Endothelial cell of umbilical vein (primary cell): Measurements from ENCODE around the gene SMIM38.

Source experiments
- CTCF ChIP-seq, 2 donors: IDR thresholded peaks; 1 replicate in 1 of 2; 2 replicates in 1 of 2; pipeline ENCODE4 v1.5.1; 2011; ENCODE audit warnings: low read length in 2 of 2, mild to moderate bottlenecking in 2 of 2, moderate library complexity in 2 of 2, control low read depth in 1 of 2, inconsistent platforms in 1 of 2, low read depth in 1 of 2; ENCODE audit not compliant: insufficient read depth in 1 of 2; ENCODE audit errors: extremely low read depth in 1 of 2
- EZH2 ChIP-seq: IDR thresholded peaks from 2 replicates; pipeline ENCODE4 v1.6.1; 2012; ENCODE audit warnings: borderline replicate concordance, low read depth, mild to moderate bottlenecking, moderate library complexity, low read length, inconsistent platforms; ENCODE audit not compliant: severe bottlenecking
- POLR2A ChIP-seq: IDR thresholded peaks from 2 replicates; pipeline ENCODE4 v1.6.1; 2012; ENCODE audit warnings: low read depth, mild to moderate bottlenecking, control low read depth, low read length
- POLR2AphosphoS5 ChIP-seq: IDR thresholded peaks from 2 replicates; pipeline ENCODE4 v1.6.1; 2012; ENCODE audit warnings: low read depth, mild to moderate bottlenecking, control low read depth, low read length, moderate library complexity; ENCODE audit not compliant: insufficient read depth

GRCh38 chr11:69172674-69173073 is 16.9 kb downstream of the SMIM38 start:
- TF ChIP-seq POLR2AphosphoS5 (no peak), POLR2A (no peak), CTCF (IDR thresholded peaks at IDR 0.05; ENCODE audit: extremely low read depth in 1 of 2, insufficient read depth in 1 of 2, low read depth in 1 of 2, low read length in 2 of 2) (no peak), EZH2 (no peak)
